Thoracic aorta (tissue), 2 donors: ENCODE data around the gene SAMD15. TPM values are rescaled to one million over a fixed set of nuclear protein-coding genes. Genes with fewer than 3 reads are reported as not detected.

ENCODE experiments used
- ATAC-seq: fragments of 150-250 bp; one replicate; pipeline ENCODE4 v1.8.0; 2017; ENCODE audit warnings: low read depth; ENCODE audit not compliant: insufficient number of reproducible peaks, low FRiP score
- DNase-seq: peaks from one replicate; pipeline ENCODE4 v3.0.0-alpha.2; 2020; ENCODE audit warnings: low spot score
- H3K27ac ChIP-seq, 2 donors: fragments of 200-600 bp; sonication (generic); 1 replicate in 1 of 2; 2 replicates in 1 of 2; pipeline ENCODE4 v1.5.1; 2016; ENCODE audit warnings: mild to moderate bottlenecking in 2 of 2, moderate library complexity in 2 of 2
- H3K27me3 ChIP-seq: fragments of 200-600 bp; sonication (generic); replicated peaks from 2 replicates; pipeline ENCODE4 v1.6.0; 2016; ENCODE audit warnings: mild to moderate bottlenecking; ENCODE audit not compliant: insufficient read depth
- H3K36me3 ChIP-seq: fragments of 200-600 bp; sonication (generic); one replicate; pipeline ENCODE4 v1.5.1; 2016
- H3K4me1 ChIP-seq, 2 donors: fragments of 200-600 bp; sonication (generic); 1 replicate in 1 of 2; 2 replicates in 1 of 2; pipeline versions ENCODE4 v1.5.1 to v1.6.0; 2016; ENCODE audit warnings: low read depth in 2 of 2, mild to moderate bottlenecking in 1 of 2; ENCODE audit not compliant: control insufficient read depth in 1 of 2
- H3K4me3 ChIP-seq: fragments of 200-600 bp; sonication (generic); 2 replicates; pipeline ENCODE4 v1.5.1; 2016; ENCODE audit warnings: mild to moderate bottlenecking
- H3K9me3 ChIP-seq: fragments of 200-600 bp; sonication (generic); 2 replicates; pipeline ENCODE4 v1.5.1; 2016
- CTCF ChIP-seq: fragments of 200-600 bp; sonication (generic); IDR thresholded peaks from one replicate; pipeline ENCODE4 v1.5.1; 2019; ENCODE audit warnings: antibody characterized with exemption
- total RNA-seq, 2 donors: library from RNA; depleted of rRNA; stranded (reverse); fragments of >200 nt; gene quantifications; one replicate each; pipeline versions ENCODE4 v1.1.0 to v1.2.3, GENCODE V29; 2016

The SAMD15 gene
- total RNA-seq, 2 donors from 2014 or later = 0.14 TPM; not detected in 1

- Histone ChIP-seq H3K4me1 (no peaks in the 10 kb centered on the region), H3K4me3 (no peak overlapping the region), H3K36me3 (peaks cover 28% of the 10 kb centered on the region), H3K27me3 (no peaks in the 10 kb centered on the region), H3K27ac (no peak overlapping the region), H3K9me3 (no peaks in the 10 kb centered on the region)
- TF ChIP-seq CTCF = no peak
- no peak for ATAC-seq
- no peak for DNase-seq
Measured at GRCh38 chr14:77338302-77338701, 38.9 kb upstream of the SAMD15 start.

DNA sequence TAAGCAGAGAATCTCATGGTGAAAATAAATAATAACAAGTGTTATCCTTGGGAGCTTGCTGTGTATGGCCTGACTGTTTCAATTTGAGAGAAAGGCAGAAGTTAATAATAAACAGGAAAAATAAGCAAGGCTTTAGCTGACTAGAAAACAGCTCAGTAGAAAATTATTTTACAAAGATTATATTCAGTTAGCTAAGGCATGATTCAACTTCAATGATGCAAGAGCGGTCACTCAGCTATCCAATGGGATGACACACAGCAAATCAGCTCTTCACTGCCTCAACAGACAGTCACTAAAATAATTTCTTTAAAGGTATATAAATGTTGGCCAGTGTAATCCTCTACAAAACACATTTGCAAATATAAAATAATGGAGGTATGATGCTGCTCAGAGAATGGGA is 37.8 kb upstream of the SAMD15 start:
- no peaks in the 10 kb centered on the region for H3K9me3 ChIP-seq
- ATAC-seq (no peak), DNase-seq (no peak)
- H3K4me1 ChIP-seq = no peaks in the 10 kb centered on the region
- H3K27me3 ChIP-seq = no peaks in the 10 kb centered on the region
- H3K27ac ChIP-seq = no peak overlapping the region
- no peak for TF ChIP-seq CTCF
- H3K36me3 ChIP-seq = peaks cover 29% of the 10 kb centered on the region
- no peak overlapping the region for H3K4me3 ChIP-seq

- DNase-seq = no peak
- Histone ChIP-seq H3K4me3 (no peak overlapping the region), H3K36me3 (peaks cover 29% of the 10 kb centered on the region), H3K9me3 (no peaks in the 10 kb centered on the region), H3K27me3 (no peaks in the 10 kb centered on the region), H3K4me1 (no peaks in the 10 kb centered on the region), H3K27ac (no peak overlapping the region)
- ATAC-seq = no peak
- TF ChIP-seq CTCF = no peak
Measured at GRCh38 chr14:77340389-77340788, 36.8 kb upstream of the SAMD15 start.

GRCh38 chr14:77342726-77343397 is 34.3 kb upstream of the SAMD15 start:
- DNase-seq (no peak), ATAC-seq (no peak)
- no peak for TF ChIP-seq CTCF
- Histone ChIP-seq H3K4me1 (no peaks in the 10 kb centered on the region), H3K36me3 (peaks cover 29% of the 10 kb centered on the region), H3K27ac (no peak overlapping the region), H3K27me3 (no peaks in the 10 kb centered on the region), H3K4me3 (no peak overlapping the region), H3K9me3 (no peaks in the 10 kb centered on the region)

- H3K9me3 ChIP-seq = no peaks in the 10 kb centered on the region
- TF ChIP-seq CTCF = no peak
- H3K4me3 ChIP-seq = no peak overlapping the region
- DNase-seq = no peak
- no peaks in the 10 kb centered on the region for H3K4me1 ChIP-seq
- no peaks in the 10 kb centered on the region for H3K27me3 ChIP-seq
- H3K36me3 ChIP-seq = peaks cover 29% of the 10 kb centered on the region
- H3K27ac ChIP-seq = no peak overlapping the region
- ATAC-seq = no peak
Measured at GRCh38 chr14:77343662-77344061, 33.5 kb upstream of the SAMD15 start.
